ENCODE results near the gene NANOS2. TPM values are rescaled to one million over a fixed set of nuclear protein-coding genes. Genes with fewer than 3 reads are reported as not detected.

Gene NANOS2
- total and polyA plus RNA-seq, 2 of the 4 experiments (the other 2 are of a cell fraction): not detected

GRCh38 chr19:45884682-45885555 lies 29.7 kb downstream of the NANOS2 start:
- no peak for ATAC-seq (ENCODE audit: low read depth)
- Histone ChIP-seq H3K4me3 (ENCODE audit: insufficient read depth, low read depth, low read length) (peak overlapping the region; percentile 74), H3K27ac (ENCODE audit: insufficient read depth, low read length) (peak overlapping the region; percentile 16; the same call in 1 of the 2 replicates), H3K36me3 (ENCODE audit: control insufficient read depth, insufficient read depth, low read length) (peaks cover 7% of the 10 kb centered on the region; the same call in 1 of the 2 replicates), H2BK5ac (ENCODE audit: low read depth, low read length, poor library complexity, severe bottlenecking) (no peak overlapping the region), H4K8ac (ENCODE audit: low read depth in 2 of 2, low read length in 2 of 2) (no peak overlapping the region; a peak in 1 of 4 replicates), H4K91ac (ENCODE audit: insufficient read depth, low read depth, low read length) (no peak overlapping the region), H3K27me3 (ENCODE audit: control insufficient read depth, insufficient read depth, low read length) (no peaks in the 10 kb centered on the region), H3K9me3 (ENCODE audit: control insufficient read depth, insufficient read depth, low read length) (no peaks in the 10 kb centered on the region), H2BK120ac (ENCODE audit: low read depth, low read length) (no peak overlapping the region), H3K79me1 (ENCODE audit: low read depth in 1 of 2, low read length in 2 of 2) (peaks cover 8 to 30% of the 10 kb centered on the region in 2 experiments), H4K5ac (ENCODE audit: low read depth, low read length) (no peak overlapping the region), H2BK15ac (ENCODE audit: low read depth, low read length) (no peak overlapping the region), H2BK20ac (ENCODE audit: low read depth, low read length) (no peak overlapping the region), H3K56ac (ENCODE audit: extremely low read depth, insufficient read depth, low read length) (no peak overlapping the region), H3K14ac (replicated peaks; ENCODE audit: low read depth, low read length) (no peak overlapping the region), H2AFZ (replicated peaks; ENCODE audit: low read length, poor library complexity) (peak overlapping the region; percentile 95), H3K4me1 (ENCODE audit: control insufficient read depth, insufficient read depth, low read length) (peaks cover 10% of the 10 kb centered on the region), H3K4me2 (ENCODE audit: low read depth, low read length) (peak overlapping the region; percentile 67), H2AK9ac (replicated peaks; ENCODE audit: low read depth, low read length, poor library complexity) (peak overlapping the region; percentile 93), H2AK5ac (ENCODE audit: low read depth, low read length) (peak overlapping the region; percentile 24; the same call in 1 of the 2 replicates), H3K18ac (ENCODE audit: low read depth, low read length) (no peak overlapping the region), H3K9me1 (ENCODE audit: insufficient read depth, low read length) (peaks cover 6% of the 10 kb centered on the region; the same call in 1 of the 2 replicates), H4K20me1 (ENCODE audit: insufficient read depth, low read length) (peaks cover 15% of the 10 kb centered on the region), H3K23ac (ENCODE audit: low read depth, low read length) (no peak overlapping the region), H3K9ac (ENCODE audit: low read depth, low read length) (no peak overlapping the region; the same call in 1 of the 2 replicates), H3K4ac (ENCODE audit: low read depth, low read length) (no peak overlapping the region)
- dilution Hi-C loops (cut with HindIII; ENCODE audit: low sequenced_read_pairs, unreplicated experiment) (no loop called here), intact Hi-C loops (cut with micrococcal nuclease) (loop anchor here (5.0 kb wide), 1 partner anchor 112 kb away; the partner anchor contains the start of gene CCDC61), in situ Hi-C loops (cut with MboI; ENCODE audit: low sequenced_read_pairs) (no loop called here)
- DNase-seq: no peak
- no TSS peak for BruUV-seq (replicated peaks)
- CTCF ChIA-PET: interaction anchor here (1.0 kb wide), 1 partner anchor 20 kb away, joined by 3 read pairs; no protein-coding TSS in a partner anchor
- POLR2A ChIA-PET (ENCODE audit: unreplicated experiment): no interaction called here
- 58% methylated on average over 69 of the region's 72 CpGs; no CpG with 5 or more reads in 1 of the 2 experiments for WGBS, 2 experiments (ENCODE audit: extremely low coverage in 2 of 2, insufficient read length in 1 of 2)
- TF ChIP-seq RAD21 (IDR thresholded peaks at IDR 0.05; ENCODE audit: low read length): no peak
- TF ChIP-seq SMC3 (IDR thresholded peaks at IDR 0.05; ENCODE audit: low read depth, low read length): no peak
- TF ChIP-seq CHD1 (IDR thresholded peaks at IDR 0.05; ENCODE audit: low read depth, low read length): no peak
- no peak for TF ChIP-seq MAFK (IDR thresholded peaks at IDR 0.05; ENCODE audit: low read depth, low read length)
- no peak for TF ChIP-seq CTCF (conservative IDR thresholded peaks at IDR 0.05; ENCODE audit: low read depth, low read length)
- TF ChIP-seq FOS (IDR thresholded peaks at IDR 0.05; ENCODE audit: low read depth, low read length): no peak
- TF ChIP-seq MXI1 (IDR thresholded peaks at IDR 0.05; ENCODE audit: borderline replicate concordance, low read depth, low read length): no peak
- no peak for TF ChIP-seq RFX5 (IDR thresholded peaks at IDR 0.05; ENCODE audit: low read depth, low read length)
- TF ChIP-seq ELK1 (IDR thresholded peaks at IDR 0.05; ENCODE audit: borderline replicate concordance, low read depth, low read length): no peak
- no peak for TF ChIP-seq RCOR1 (IDR thresholded peaks at IDR 0.05; ENCODE audit: insufficient replicate concordance, low read length)
- TF ChIP-seq NFE2L2 (IDR thresholded peaks at IDR 0.05; ENCODE audit: low read depth, low read length): no peak
- TF ChIP-seq POLR2A (IDR thresholded peaks at IDR 0.05; ENCODE audit: low read depth, low read length): no peak
- no peak for TF ChIP-seq CEBPB (IDR thresholded peaks at IDR 0.05; ENCODE audit: low read depth, low read length)
- no peak for TF ChIP-seq MAZ (IDR thresholded peaks at IDR 0.05; ENCODE audit: borderline replicate concordance, low read depth, low read length)
